GM18498 (cell line): ENCODE results near the gene HUWE1.
"Not testable (repeated sequence)": the region's sequence is repeated elsewhere in the genome, so short reads cannot be mapped to it uniquely, and the experiment has no call there.

Source experiments
- ATAC-seq: cut with Tn5 transposase; IDR thresholded peaks from one replicate; pipeline ENCODE4 v1.9.1; 2021; ENCODE audit warnings: mild to moderate bottlenecking, moderate library complexity; ENCODE audit not compliant: unreplicated experiment

Gene HUWE1, protein sequence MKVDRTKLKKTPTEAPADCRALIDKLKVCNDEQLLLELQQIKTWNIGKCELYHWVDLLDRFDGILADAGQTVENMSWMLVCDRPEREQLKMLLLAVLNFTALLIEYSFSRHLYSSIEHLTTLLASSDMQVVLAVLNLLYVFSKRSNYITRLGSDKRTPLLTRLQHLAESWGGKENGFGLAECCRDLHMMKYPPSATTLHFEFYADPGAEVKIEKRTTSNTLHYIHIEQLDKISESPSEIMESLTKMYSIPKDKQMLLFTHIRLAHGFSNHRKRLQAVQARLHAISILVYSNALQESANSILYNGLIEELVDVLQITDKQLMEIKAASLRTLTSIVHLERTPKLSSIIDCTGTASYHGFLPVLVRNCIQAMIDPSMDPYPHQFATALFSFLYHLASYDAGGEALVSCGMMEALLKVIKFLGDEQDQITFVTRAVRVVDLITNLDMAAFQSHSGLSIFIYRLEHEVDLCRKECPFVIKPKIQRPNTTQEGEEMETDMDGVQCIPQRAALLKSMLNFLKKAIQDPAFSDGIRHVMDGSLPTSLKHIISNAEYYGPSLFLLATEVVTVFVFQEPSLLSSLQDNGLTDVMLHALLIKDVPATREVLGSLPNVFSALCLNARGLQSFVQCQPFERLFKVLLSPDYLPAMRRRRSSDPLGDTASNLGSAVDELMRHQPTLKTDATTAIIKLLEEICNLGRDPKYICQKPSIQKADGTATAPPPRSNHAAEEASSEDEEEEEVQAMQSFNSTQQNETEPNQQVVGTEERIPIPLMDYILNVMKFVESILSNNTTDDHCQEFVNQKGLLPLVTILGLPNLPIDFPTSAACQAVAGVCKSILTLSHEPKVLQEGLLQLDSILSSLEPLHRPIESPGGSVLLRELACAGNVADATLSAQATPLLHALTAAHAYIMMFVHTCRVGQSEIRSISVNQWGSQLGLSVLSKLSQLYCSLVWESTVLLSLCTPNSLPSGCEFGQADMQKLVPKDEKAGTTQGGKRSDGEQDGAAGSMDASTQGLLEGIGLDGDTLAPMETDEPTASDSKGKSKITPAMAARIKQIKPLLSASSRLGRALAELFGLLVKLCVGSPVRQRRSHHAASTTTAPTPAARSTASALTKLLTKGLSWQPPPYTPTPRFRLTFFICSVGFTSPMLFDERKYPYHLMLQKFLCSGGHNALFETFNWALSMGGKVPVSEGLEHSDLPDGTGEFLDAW (N-terminal part only)

DNA sequence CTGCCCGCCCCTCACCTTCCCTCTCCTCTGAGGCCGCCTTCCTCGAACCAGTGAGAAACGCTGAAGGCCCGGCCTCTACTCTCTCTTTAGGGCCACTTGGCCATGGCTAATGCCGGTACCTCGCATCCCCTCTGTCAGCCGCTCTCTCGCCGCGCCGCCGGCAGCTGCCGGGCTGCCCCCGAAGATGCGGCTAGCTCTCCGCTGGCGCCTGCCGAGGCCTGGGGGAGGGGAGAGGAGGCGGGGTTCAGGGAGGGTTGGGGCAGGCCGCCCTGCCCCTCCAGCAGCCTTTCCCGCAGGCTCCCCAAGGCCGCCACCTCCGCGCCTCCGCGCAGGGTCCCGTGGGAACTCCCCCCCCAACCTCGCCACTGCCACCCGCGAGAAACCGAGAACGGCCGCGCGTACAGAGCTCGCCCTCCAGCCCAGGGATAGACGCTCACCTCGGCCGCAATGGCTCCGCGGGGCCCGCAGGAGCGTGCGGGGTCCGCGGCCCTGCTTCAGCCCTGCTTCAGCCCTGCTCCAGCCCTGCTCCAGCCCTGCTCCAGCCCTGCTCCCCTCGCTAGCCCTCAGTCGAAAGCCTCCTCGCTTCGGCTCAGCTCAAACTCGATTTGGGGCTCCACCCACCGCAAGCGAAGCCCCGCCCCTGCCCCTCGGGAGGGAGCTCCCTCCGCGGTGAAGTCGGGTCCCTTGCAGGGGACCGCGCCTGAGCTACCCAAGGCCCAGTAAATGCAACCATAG lies at the start of gene HUWE1:
TSS of gene HUWE1 (minus strand) at position 569 of the 735 bp plus-strand sequence. CDS start 32,612 bp downstream, outside the sequence.
- ATAC-seq = peak; percentile 48

GRCh38 chrX:53732797-53733196 lies 46.3 kb upstream of the HUWE1 start:
- ATAC-seq = no peak

DNA sequence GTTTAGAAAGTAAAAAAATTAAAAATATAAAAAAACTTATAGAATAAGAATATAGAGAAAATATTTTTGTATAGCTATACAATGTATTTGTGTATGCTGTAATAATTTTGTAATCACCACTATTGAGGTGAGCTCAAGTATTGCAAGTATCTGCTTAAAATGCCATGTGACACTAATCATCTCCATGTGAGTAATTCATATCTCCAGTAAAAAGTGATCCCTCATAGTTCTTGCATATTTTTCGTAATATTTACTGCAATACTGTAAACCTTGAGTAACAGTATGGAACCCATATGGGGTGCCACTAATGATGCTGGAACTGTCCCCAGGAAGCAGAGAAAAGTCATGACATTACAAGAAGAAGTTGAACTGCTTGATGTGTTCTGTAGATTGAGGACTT lies 43.2 kb upstream of the HUWE1 start:
- ATAC-seq = no peak

DNA sequence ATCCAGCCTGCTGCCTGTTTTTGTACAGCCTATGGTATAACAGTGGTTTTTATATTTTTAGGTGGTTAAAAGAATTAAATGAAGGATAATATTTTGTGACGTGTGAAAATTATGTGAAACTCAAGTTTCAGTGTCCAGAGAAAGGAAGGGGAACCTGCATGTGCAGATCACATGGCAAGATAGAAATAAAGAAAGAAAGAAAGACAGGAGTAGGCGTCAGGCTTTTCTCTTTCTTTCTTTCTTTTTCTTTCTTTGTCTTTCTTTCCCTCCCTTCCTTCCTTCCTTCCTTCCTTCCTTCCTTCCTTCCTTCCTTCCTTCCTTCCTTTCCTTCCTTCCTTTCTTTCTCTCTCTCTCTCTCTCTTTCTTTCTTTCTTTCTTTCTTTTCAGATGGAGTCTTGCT lies 42.0 kb upstream of the HUWE1 start:
- no peak for ATAC-seq

GRCh38 chrX:53724872-53725271 lies 38.4 kb upstream of the HUWE1 start:
- ATAC-seq = no peak

- no peak for ATAC-seq
These were observed 36.9 kb upstream of the HUWE1 start for GRCh38 chrX:53723381-53723780.

DNA sequence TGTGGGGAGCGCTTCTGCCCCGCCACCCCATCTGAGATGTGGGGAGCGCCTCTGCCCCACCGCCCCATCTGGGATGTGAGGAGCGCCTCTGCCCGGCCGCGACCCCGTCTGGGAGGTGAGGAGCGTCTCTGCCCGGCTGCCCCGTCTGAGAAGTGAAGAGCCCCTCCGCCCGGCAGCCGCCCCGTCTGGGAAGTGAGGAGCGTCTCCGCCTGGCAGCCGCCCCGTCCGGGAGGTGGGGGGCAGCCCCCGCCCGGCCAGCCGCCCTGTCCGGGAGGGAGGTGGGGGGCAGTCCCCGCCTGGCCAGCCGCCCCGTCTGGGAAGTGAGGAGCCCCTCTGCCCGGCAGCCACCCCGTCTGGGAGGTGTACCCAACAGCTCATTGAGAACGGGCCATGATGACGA lies 35.1 kb upstream of the HUWE1 start:
- ATAC-seq = not testable (repeated sequence)

DNA sequence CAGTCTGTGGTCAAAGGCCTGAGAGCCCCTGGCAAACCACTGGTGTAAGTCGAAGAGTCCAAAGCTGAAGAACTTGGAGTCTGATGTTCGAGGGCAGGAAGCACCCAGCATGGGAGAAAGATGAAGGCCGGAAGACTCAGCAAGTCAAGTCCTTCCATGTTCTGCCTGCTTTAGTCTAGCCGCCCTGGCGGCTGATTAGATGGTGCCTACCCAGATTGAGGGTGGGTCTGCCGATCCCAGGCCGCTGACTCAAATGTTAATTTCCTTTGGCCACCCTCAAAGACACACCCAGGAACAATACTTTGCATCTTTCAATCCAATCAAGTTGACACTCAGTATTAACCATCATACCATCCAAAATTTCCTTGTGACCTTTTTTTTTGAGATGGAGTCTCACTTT lies 33.1 kb upstream of the HUWE1 start:
- not testable (repeated sequence) for ATAC-seq

- no peak for ATAC-seq
These were observed 31.6 kb upstream of the HUWE1 start for GRCh38 chrX:53718073-53718472.

GRCh38 chrX:53717205-53717604 lies 30.7 kb upstream of the HUWE1 start:
- no peak for ATAC-seq

DNA sequence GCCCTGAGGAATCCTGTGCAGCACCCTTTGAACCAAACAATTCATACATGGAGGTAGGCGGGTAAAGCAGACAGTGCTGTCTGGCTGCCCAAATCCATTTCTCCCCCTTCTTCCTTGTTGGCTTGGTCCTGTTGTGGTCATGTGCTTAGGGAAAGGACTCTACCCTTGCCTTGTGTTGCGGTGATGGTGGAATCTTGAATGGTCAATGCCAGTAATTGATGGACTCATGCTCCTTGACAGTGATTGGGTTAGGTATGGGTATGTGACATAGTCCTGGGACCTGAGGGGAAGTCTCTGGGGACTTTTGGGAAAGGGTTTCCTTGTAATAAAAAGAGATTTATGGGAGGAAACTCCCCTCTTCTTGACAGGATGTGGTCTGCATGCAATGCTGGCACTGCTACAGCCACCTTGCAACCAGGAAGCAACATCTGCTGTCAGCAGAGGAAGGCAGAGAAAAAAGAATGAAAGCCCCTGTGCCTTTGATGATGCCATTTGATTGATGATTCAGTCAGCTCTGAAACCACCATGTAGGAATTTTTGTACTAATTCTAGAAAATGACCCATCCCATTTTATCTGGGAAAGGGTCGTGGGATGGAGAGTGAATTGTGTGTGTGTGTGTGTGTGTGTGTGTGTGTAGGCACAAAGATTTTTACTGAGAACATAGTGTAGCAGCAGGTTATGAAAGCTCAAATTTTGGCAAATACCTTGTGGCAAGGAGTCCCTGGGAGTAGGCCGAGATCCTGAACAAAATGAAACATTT lies 30.0 kb upstream of the HUWE1 start:
- ATAC-seq = peak; percentile 37

DNA sequence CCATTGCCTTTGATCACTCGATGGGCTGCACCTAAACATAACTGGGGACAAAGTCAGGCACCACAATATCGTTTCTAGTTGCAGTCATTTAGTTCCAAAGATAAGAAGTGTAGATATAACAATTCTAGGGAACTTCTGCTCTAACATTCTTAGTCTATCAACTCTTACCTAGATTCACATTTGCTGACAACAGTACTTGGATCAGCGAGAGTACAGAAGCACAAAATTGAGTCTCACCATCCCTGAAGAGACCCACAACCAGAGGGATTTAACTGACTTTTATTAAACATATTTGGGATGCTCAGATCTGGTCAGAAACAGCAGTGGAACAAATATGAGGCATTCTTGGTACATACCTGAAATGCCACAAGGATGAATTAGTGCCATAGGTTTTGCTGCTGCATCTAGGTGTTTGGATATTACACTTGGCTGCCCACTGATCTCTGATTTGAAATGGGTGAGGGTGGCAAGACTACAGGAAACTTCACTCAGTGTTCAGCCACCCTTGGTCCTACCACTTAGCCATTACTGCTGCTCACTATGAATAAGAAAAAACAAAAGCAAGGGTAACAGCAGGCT lies 28.9 kb upstream of the HUWE1 start:
- no peak for ATAC-seq

- peak; percentile 74 for ATAC-seq
These were observed 28.2 kb upstream of the HUWE1 start for GRCh38 chrX:53714580-53715345.

DNA sequence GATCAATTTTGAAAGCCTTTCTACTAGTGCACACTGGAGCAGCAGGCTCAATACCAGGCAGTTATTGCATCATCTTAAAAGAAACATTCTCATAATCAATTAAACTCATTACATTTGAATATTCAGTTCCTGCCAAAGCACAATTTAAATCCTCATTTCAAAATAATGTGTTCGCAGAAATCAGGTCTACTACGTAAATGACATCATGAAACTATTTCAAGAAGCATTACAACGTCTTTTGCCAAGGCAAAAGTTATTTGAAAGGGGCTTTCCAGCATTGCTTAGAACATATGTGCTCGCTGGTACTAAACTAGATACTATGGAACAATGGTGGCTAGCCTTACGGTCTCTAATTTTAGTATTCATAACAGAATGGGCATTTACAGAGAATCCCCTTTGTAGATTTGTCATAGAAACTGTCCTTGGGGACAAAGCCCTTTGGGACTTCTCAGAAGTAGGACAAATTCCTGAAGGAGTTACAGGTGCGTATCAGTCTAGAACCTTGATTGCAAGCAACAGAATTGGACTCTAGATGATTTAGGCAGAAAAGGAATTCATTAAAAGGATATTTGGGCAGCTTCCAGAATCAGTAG lies 27.6 kb upstream of the HUWE1 start:
- no peak for ATAC-seq

DNA sequence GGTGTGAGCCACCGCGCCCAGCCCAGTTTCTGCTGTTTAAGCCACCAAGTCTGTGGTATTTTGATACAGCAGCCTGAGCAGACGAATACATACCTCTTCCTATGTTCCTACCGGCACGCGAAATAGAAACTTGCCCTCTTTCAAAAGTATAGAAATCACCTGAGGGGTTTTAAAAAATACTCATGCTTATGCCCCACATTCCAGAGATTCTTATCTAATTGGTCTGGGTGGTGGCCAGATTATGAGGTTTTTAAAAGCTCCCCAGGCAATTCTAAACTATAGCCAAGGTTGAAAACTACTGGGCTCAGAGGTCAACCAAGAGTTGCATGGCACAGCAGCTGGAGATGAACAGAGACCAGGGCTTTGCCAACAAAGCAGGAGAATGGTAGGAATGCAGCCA lies 24.9 kb upstream of the HUWE1 start:
- no peak for ATAC-seq

- ATAC-seq = no peak
These were observed 18.3 kb upstream of the HUWE1 start for GRCh38 chrX:53704854-53705253.

- peak; percentile 73 for ATAC-seq
These were observed 17.8 kb upstream of the HUWE1 start for GRCh38 chrX:53704294-53704693.

GRCh38 chrX:53695946-53696549 lies 9.5 kb upstream of the HUWE1 start:
- no peak for ATAC-seq
